ENCODE results near the gene SYCE3. TPM values are rescaled to one million over a fixed set of nuclear protein-coding genes. Genes with fewer than 3 reads are reported as not detected.

The SYCE3 gene
- total RNA-seq, 1 experiment from 2014 or later = 1.3 TPM

- intact Hi-C loops (cut with micrococcal nuclease) = no loop called here
- no peak overlapping the region for H2AFZ ChIP-seq (ENCODE audit: low read length)
- H3K27ac ChIP-seq (ENCODE audit: low read length) = no peak overlapping the region
- no peaks in the 10 kb centered on the region for H4K20me1 ChIP-seq (ENCODE audit: low read length)
- H3F3A ChIP-seq (ENCODE audit: low read length, unreplicated experiment) = no peaks in the 10 kb centered on the region
- H3K79me2 ChIP-seq (ENCODE audit: low read length) = no peaks in the 10 kb centered on the region
- H3K4me3 ChIP-seq (ENCODE audit: low read length) = no peak overlapping the region
- BruUV-seq (replicated peaks) = no TSS peak
- H3K4me2 ChIP-seq (ENCODE audit: low read length) = no peak overlapping the region
- no peaks in the 10 kb centered on the region for H3K36me3 ChIP-seq (ENCODE audit: low read depth, low read length)
- H3K9ac ChIP-seq (ENCODE audit: low read length) = no peak overlapping the region
- ChIA-PET CTCF (no interaction called here), POLR2A (ENCODE audit: unreplicated experiment) (no interaction called here)
- H3K4me1 ChIP-seq (ENCODE audit: insufficient read depth, low read length) = peaks cover 7% of the 10 kb centered on the region
- H3K27me3 ChIP-seq (ENCODE audit: low read length) = no peaks in the 10 kb centered on the region
- no peak for DNase-seq
- no peaks in the 10 kb centered on the region for H3K9me2 ChIP-seq (replicated peaks; ENCODE audit: low read length)
- no peak for TF ChIP-seq CTCF (conservative IDR thresholded peaks at IDR 0.05; ENCODE audit: low read depth, low read length)
- no peaks in the 10 kb centered on the region for H3K9me3 ChIP-seq (ENCODE audit: low read length)
- ATAC-seq = no peak
Observed at GRCh38 chr22:50569041-50569459, 6.3 kb upstream of the SYCE3 start.

- no TSS peak for BruUV-seq (replicated peaks)
- no peak overlapping the region for H3K4me3 ChIP-seq (ENCODE audit: low read length)
- H3K27me3 ChIP-seq (ENCODE audit: low read length) = no peaks in the 10 kb centered on the region
- H3K9ac ChIP-seq (ENCODE audit: low read length) = no peak overlapping the region
- POLR2A ChIA-PET (ENCODE audit: unreplicated experiment) = no interaction called here
- no peak overlapping the region for H2AFZ ChIP-seq (ENCODE audit: low read length)
- TF ChIP-seq EZH2phosphoT487 (IDR thresholded peaks at IDR 0.05; ENCODE audit: borderline replicate concordance, low read length) (no peak), EZH2 (IDR thresholded peaks at IDR 0.05; ENCODE audit: low read length, unreplicated experiment) (no peak), CTCF (conservative IDR thresholded peaks at IDR 0.05; ENCODE audit: low read depth, low read length) (no peak)
- H3K9me2 ChIP-seq (replicated peaks; ENCODE audit: low read length) = no peaks in the 10 kb centered on the region
- H3K79me2 ChIP-seq (ENCODE audit: low read length) = no peaks in the 10 kb centered on the region
- no peaks in the 10 kb centered on the region for H3K9me3 ChIP-seq (ENCODE audit: low read length)
- ATAC-seq = no peak
- H3F3A ChIP-seq (ENCODE audit: low read length, unreplicated experiment) = no peaks in the 10 kb centered on the region
- H4K20me1 ChIP-seq (ENCODE audit: low read length) = no peaks in the 10 kb centered on the region
- H3K4me2 ChIP-seq (ENCODE audit: low read length) = no peak overlapping the region
- no peaks in the 10 kb centered on the region for H3K36me3 ChIP-seq (ENCODE audit: low read depth, low read length)
- CTCF ChIA-PET = no interaction called here
- no peak for DNase-seq
- intact Hi-C loops (cut with micrococcal nuclease) = no loop called here
- peaks cover 7% of the 10 kb centered on the region for H3K4me1 ChIP-seq (ENCODE audit: insufficient read depth, low read length)
- no peak overlapping the region for H3K27ac ChIP-seq (ENCODE audit: low read length)
Observed at GRCh38 chr22:50568626-50569025, 5.9 kb upstream of the SYCE3 start.

- no peak for ATAC-seq
- TF ChIP-seq EZH2phosphoT487 (IDR thresholded peaks at IDR 0.05; ENCODE audit: borderline replicate concordance, low read length) = no peak
- TF ChIP-seq CTCF (conservative IDR thresholded peaks at IDR 0.05; ENCODE audit: low read depth, low read length) = no peak
- TF ChIP-seq EZH2 (IDR thresholded peaks at IDR 0.05; ENCODE audit: low read length, unreplicated experiment) = no peak
- H3K4me2 ChIP-seq (ENCODE audit: low read length) = no peak overlapping the region
- H3K9me3 ChIP-seq (ENCODE audit: low read length) = no peaks in the 10 kb centered on the region
- H3K9ac ChIP-seq (ENCODE audit: low read length) = no peak overlapping the region
- ChIA-PET POLR2A (ENCODE audit: unreplicated experiment) (no interaction called here), CTCF (no interaction called here)
- no peak overlapping the region for H2AFZ ChIP-seq (ENCODE audit: low read length)
- H3K36me3 ChIP-seq (ENCODE audit: low read depth, low read length) = no peaks in the 10 kb centered on the region
- no peak overlapping the region for H3K4me3 ChIP-seq (ENCODE audit: low read length)
- intact Hi-C loops (cut with micrococcal nuclease) = no loop called here
- H3K79me2 ChIP-seq (ENCODE audit: low read length) = no peaks in the 10 kb centered on the region
- no TSS peak for BruUV-seq (replicated peaks)
- H3K27ac ChIP-seq (ENCODE audit: low read length) = no peak overlapping the region
- no peaks in the 10 kb centered on the region for H3K9me2 ChIP-seq (replicated peaks; ENCODE audit: low read length)
- no peaks in the 10 kb centered on the region for H3K27me3 ChIP-seq (ENCODE audit: low read length)
- no peaks in the 10 kb centered on the region for H4K20me1 ChIP-seq (ENCODE audit: low read length)
- H3K4me1 ChIP-seq (ENCODE audit: insufficient read depth, low read length) = peaks cover 7% of the 10 kb centered on the region
- no peaks in the 10 kb centered on the region for H3F3A ChIP-seq (ENCODE audit: low read length, unreplicated experiment)
- DNase-seq = no peak
Observed at GRCh38 chr22:50567721-50568252, 5.1 kb upstream of the SYCE3 start.
